ENCODE measurements around the gene QPCT. TPM values are rescaled to one million over a fixed set of nuclear protein-coding genes. Genes with fewer than 3 reads are reported as not detected.

The QPCT gene
- total RNA-seq, 1 donor from 2014 or later, result 6.9 TPM

GRCh38 chr2:37367984-37368383 lies 23.6 kb downstream of the QPCT start:
- no peak overlapping the region for H3K4me3 ChIP-seq
- no peak overlapping the region for H3K27ac ChIP-seq
- no peaks in the 10 kb centered on the region for H3K4me1 ChIP-seq
- TF ChIP-seq CTCF (IDR thresholded peaks at IDR 0.05) (no peak), POLR2A (IDR thresholded peaks at IDR 0.05) (no peak), POLR2AphosphoS5 (IDR thresholded peaks at IDR 0.05; ENCODE audit: insufficient read depth in 1 of 2, low read depth in 1 of 2) (no peak)
- H3K36me3 ChIP-seq, result no peaks in the 10 kb centered on the region
- no peaks in the 10 kb centered on the region for H3K9me3 ChIP-seq
- intact Hi-C loops (cut with DNase I), result no loop called here
- DNase-seq (ENCODE audit: extremely low spot score in 2 of 2), result peak in 1 of 2 donors; percentile 54
- H3K27me3 ChIP-seq, result no peaks in the 10 kb centered on the region

- Histone ChIP-seq H3K27ac (no peak overlapping the region), H3K9me3 (no peaks in the 10 kb centered on the region), H3K36me3 (no peaks in the 10 kb centered on the region), H3K27me3 (no peaks in the 10 kb centered on the region), H3K4me1 (no peaks in the 10 kb centered on the region), H3K4me3 (no peak overlapping the region)
- intact Hi-C loops (cut with DNase I), result no loop called here
- TF ChIP-seq CTCF (IDR thresholded peaks at IDR 0.05), result no peak
- TF ChIP-seq POLR2A (IDR thresholded peaks at IDR 0.05), result no peak
- TF ChIP-seq POLR2AphosphoS5 (IDR thresholded peaks at IDR 0.05; ENCODE audit: insufficient read depth in 1 of 2, low read depth in 1 of 2), result no peak
- no peak for DNase-seq (ENCODE audit: extremely low spot score in 2 of 2)
Measured at GRCh38 chr2:37370666-37371065, 26.2 kb downstream of the QPCT start.

GRCh38 chr2:37372000-37372399 lies 27.6 kb downstream of the QPCT start:
- Histone ChIP-seq H3K4me1 (peaks cover 10% of the 10 kb centered on the region), H3K27ac (no peak overlapping the region), H3K36me3 (no peaks in the 10 kb centered on the region), H3K4me3 (no peak overlapping the region), H3K9me3 (no peaks in the 10 kb centered on the region), H3K27me3 (no peaks in the 10 kb centered on the region)
- intact Hi-C loops (cut with DNase I), result no loop called here
- DNase-seq (ENCODE audit: extremely low spot score in 2 of 2), result no peak
- no peak for TF ChIP-seq CTCF (IDR thresholded peaks at IDR 0.05)
- no peak for TF ChIP-seq POLR2AphosphoS5 (IDR thresholded peaks at IDR 0.05; ENCODE audit: insufficient read depth in 1 of 2, low read depth in 1 of 2)

GRCh38 chr2:37375741-37376288 lies 31.4 kb downstream of the QPCT start:
- peak in 1 of 2 donors; percentile 6 for DNase-seq (ENCODE audit: extremely low spot score in 2 of 2)
- no peaks in the 10 kb centered on the region for H3K9me3 ChIP-seq
- intact Hi-C loops (cut with DNase I), result no loop called here
- H3K27me3 ChIP-seq, result no peaks in the 10 kb centered on the region
- H3K27ac ChIP-seq, result no peak overlapping the region
- H3K36me3 ChIP-seq, result no peaks in the 10 kb centered on the region
- H3K4me3 ChIP-seq, result no peak overlapping the region
- no peak for TF ChIP-seq POLR2AphosphoS5 (IDR thresholded peaks at IDR 0.05; ENCODE audit: insufficient read depth in 1 of 2, low read depth in 1 of 2)
- TF ChIP-seq POLR2A (IDR thresholded peaks at IDR 0.05), result no peak
- TF ChIP-seq CTCF (IDR thresholded peaks at IDR 0.05), result no peak
- H3K4me1 ChIP-seq, result peaks cover 22% of the 10 kb centered on the region

GRCh38 chr2:37376421-37377186 lies 32.2 kb downstream of the QPCT start:
- peak overlapping the region; percentile 8 for H3K27ac ChIP-seq
- H3K36me3 ChIP-seq, result no peaks in the 10 kb centered on the region
- intact Hi-C loops (cut with DNase I), result no loop called here
- no peaks in the 10 kb centered on the region for H3K27me3 ChIP-seq
- TF ChIP-seq POLR2A (IDR thresholded peaks at IDR 0.05), result no peak
- no peak for TF ChIP-seq CTCF (IDR thresholded peaks at IDR 0.05)
- TF ChIP-seq POLR2AphosphoS5 (IDR thresholded peaks at IDR 0.05; ENCODE audit: insufficient read depth in 1 of 2, low read depth in 1 of 2), result no peak
- no peaks in the 10 kb centered on the region for H3K9me3 ChIP-seq
- H3K4me3 ChIP-seq, result peak overlapping the region in 1 of 2 donors; percentile 16
- peaks cover 22% of the 10 kb centered on the region for H3K4me1 ChIP-seq
- peak in 1 of 2 donors; percentile 87 for DNase-seq (ENCODE audit: extremely low spot score in 2 of 2)
